GM19025 (cell line): ENCODE results near the gene NSUN6.
"Not testable (repeated sequence)": the region's sequence is repeated elsewhere in the genome, so short reads cannot be mapped to it uniquely, and the experiment has no call there.

Experiments used
- ATAC-seq: cut with Tn5 transposase; IDR thresholded peaks from one replicate; pipeline ENCODE4 v1.9.1; 2021; ENCODE audit warnings: mild to moderate bottlenecking, low read depth, moderate library complexity; ENCODE audit not compliant: unreplicated experiment

Gene NSUN6

DNA sequence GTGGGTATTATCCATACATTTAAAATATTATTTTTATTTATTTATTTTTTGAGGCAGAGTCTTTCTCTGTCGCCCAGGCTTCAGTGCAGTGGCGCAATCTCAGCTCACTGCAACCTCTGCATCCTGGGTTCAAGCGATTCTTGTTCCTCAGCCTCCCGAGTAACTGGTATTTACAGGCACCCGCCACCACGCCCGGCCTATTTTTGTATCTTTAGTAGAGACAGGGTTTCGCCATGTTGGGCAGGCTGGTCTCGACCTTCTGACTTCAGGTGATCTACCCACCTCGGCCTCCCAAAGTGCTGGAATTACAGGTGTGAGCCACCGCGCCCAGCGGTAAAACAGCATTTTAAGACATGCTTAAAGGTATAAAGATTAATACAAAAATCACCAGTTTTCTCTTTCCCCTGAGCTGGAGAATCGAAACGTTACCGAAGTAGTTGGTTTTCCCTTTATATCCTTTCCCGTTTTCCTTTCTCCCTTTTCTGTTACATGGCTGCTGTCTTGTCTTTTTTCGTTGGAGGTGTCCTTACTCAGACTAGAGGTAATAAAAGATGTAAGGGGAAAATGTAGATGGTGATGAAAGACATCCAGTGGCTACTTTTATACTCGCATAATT is 9.5 kb upstream of the NSUN6 start:
- no peak for ATAC-seq

DNA sequence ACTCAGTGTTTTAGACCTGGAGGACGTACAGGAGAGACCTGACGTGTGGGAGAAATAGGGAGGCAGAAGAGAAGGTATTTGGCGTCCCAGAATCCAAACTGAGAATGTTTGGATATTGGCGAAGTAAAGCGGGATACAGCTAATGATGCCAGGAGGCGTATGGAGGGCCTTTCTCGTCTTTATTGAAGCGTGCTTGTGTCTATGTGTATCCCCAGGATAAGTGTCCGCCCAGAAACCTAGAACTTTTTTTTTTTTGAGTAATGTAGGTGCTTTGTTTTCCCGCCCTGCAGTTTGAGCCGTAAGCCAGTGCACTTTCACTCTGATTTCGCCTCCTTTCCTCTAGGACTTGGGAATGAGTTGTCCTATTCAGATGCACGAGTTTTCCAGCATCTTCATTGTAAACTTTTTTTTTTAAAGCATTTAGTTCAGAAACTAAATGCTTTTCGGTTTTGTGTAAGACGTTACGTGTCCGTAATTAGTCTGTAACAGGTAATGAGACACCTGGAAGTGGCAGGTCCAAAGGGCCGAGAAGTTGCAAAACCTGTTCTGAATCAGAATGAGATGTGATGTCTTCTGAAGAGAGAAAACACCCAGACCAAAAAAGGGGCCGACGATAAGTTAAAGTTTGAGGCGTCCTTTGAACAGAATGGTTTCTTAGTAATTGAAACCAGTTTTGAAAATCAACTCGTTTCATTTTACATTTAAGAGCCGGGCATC is 8.6 kb upstream of the NSUN6 start:
- ATAC-seq: no peak

DNA sequence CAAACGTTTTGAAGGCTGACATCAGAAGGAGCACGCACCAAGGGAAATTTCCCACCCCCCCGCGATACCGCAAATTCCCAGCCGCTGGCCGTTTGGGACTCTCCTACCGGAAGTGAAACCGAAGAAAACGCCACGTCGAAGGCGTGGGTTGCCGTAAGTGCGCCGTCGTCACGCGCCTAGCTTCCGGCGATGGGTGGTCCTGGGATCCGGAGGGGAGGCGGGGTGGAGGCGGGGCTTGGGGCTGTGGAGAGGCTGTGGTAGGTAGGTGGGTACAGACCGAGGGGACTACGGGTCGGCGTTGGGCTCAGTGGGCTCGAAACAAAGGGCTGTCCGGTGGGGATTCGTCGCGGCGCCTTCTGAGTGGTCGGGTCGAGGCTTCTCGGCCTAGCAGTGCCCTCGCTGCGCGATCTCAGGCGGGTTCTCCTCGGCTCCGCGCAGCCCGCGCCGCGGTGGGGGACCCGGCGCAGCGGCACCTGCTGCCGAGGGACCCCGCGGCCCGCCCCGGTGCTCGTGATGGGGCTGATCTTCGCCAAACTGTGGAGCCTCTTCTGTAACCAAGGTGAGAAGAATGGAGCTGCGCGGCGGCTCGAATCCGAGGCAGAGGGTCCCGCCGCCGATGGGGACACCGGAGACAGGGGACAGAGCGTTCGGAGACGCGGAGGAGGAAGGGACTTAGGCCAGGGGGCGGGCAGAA is 7.9 kb upstream of the NSUN6 start, which contains the start of gene ARL5B:
Gene ARL5B (plus strand): TSS at position 307 of the 694 bp plus-strand sequence. CDS start 207 bp downstream, at position 514.
- ATAC-seq: peak; percentile 88

DNA sequence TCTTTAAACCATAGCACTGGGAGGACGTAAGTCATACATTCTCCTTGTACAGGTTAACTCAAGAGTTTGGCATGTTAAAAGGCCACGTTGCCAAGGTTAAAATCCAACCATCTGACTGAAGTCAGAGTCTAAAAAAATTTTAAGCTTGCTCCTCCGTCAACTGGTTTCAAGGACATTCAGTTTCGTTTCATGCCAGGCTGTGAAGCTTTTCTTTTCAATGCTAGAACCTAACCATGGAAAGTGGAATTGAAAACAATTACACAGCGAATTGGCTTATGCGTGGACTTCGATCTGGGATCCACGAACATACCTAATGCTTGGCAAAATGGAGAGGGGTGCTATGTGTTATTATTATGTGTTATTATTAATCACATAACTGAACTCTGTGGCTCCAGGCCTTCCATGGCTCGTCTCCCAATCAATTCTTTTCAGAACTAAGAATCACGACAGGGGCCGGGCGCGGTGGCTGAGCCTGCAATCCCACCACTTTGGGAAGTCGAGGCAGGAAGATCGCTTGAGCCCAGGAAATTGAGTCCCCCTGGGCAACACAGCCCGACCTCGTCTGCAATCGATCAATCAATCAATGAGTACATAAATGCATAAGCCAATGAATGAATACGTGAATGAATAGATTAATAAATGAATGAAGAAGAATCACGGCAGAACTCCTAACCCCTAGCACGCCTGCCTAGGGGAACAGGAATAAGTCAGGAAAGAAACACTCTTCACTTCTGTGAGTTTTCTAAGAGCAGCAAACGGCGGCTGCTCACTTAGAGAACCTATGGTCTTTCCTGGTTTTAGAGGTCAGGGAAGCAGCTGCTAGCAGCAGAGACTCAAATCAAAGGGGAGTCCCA is 7.1 kb upstream of the NSUN6 start:
- ATAC-seq: peak; percentile 18

DNA sequence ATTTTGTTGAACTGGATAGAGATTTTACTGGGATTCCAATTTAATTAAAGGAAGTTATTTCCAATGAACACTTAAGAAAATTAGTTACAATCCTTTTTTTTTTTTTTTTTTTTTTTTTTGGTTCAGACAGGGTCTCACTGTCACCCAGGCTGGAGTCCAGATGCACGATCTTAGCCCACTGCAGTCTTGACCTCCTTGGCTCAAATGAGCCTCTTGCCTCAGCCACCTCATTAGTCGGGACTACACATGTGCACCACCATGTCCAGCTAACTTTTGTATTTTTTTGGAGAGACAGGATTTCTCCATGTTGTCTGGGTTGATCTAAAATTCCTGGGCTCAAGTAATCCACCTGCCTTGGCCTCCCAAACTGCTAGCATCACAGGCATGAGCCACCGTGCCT is 5.3 kb upstream of the NSUN6 start:
- ATAC-seq: no peak

DNA sequence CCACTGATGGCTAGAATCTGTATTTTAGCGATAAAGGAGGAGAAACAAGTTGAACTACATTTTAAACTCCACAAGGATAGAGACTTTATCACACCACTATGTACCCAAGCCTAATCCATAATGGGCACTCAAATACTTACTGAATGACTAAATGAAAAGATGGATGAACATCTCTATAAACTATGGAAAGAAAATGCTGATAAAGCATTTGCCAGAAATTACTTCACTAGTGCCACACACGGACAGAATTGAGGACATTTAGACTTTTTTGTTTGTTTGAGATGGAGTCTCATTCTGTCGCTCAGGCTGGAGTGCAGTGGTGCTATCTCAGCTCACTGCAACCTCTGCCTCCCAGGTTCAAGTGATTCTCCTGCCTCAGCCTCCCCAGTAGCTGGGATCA is 1.7 kb upstream of the NSUN6 start:
- ATAC-seq: no peak

DNA sequence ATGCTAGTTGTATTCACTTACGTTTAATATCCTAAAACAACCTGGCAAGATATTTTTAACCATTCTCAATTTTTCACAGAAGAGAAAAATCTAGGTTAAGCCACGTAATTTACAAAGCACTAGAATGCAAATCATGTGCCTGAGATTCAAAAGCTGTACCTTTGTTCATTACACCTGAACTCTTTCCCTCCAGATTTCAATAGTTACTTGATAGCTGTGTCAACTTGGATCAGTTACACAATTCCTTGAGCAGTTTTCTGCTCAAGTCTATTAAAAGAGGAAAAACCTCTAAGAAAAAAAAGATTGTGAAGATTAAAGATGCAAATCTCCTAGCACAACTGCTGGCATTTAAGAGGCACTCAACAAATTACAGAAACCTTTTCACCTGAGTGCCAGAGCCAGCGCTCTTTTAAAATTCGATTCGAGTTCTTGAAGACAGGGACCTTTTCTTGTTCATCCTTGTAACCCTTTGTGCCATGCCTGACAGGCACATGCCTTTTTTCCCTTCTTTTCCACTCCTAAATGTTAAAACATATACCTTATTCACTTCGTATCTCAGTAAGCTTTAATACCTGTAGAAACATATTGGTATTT is 886 bp downstream of the NSUN6 start:
- no peak for ATAC-seq

DNA sequence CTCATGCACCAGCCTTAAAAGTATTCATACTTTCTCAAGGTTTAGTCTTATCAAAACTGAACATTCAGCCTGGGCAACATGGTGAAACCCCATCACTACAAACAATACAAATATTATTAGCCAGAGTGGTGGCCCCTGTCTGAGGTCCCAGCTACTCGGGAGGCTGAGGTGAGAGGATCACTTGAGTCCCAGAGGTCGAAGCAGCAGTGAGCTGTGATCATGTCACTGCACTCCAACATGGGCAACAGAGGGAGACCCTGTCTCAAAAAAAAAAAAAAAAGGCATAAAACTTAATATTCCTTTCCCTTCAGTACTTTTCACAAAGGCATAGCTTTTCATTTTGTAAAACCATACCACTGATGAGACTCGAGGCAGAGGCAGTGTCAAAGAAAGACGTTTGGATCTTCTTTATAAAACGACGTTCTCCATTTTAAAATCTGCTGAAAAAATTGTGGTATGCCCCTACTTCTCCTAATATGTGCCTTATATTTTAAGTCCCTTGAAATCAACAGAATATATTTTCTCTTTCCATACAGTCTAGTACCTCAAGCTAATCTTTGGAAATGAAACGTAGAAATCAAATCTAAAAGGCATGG is 1.9 kb downstream of the NSUN6 start:
- ATAC-seq: no peak

DNA sequence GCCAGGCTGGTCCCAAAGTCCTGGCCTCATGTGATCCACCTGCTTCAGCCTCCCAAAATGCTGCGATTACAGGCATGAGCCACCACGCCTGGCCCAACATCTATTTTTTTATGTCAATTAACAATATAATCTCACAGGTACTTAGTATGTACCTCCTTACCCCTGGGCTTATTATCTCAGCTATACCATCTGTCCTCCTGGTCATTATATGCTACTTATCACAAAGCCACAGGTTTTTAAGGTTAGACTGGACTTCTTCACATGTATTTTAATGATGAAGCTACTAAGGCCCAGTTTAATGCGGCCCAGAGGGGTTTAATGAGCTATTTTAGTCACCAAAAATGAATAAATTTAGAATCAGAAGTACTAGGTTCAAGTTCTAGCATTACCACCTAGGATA is 3.4 kb downstream of the NSUN6 start:
- no peak for ATAC-seq

DNA sequence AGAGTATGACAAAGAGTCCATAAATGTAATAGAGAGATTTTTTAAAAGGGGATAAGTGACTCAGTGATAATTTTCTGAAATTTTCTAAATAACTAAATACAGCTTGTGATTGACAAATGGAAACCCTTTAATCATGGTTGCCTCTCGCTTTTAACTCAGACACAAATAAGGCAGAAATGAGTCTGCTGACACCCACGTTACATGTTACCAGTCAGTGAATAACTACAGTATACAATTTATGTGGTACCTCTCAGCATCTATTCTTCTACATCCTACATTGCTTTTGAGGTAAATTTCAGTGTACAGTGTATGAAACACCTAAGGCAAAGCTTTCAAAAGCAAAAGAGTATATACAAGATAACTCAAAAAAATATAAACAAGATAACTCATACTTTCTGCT is 4.2 kb downstream of the NSUN6 start:
- ATAC-seq: no peak

DNA sequence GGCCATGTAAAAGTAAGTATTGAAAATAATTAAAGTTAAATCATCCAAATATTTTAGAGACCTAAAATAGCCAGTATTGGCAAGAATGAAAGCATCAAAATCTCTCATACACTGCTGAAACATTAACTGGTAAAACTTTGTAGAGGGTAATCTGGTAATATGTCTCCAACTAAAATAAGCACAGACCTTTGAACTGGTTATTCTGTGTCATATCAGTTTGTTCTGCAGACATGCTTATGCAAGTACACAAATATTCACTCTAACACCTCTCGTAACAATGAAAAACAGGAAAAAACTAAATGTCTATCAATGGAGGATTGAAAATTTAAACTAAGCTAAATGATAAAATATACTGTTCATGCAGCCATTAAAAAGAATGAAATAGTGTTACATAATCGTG is 11.7 kb downstream of the NSUN6 start:
- not testable (repeated sequence) for ATAC-seq

DNA sequence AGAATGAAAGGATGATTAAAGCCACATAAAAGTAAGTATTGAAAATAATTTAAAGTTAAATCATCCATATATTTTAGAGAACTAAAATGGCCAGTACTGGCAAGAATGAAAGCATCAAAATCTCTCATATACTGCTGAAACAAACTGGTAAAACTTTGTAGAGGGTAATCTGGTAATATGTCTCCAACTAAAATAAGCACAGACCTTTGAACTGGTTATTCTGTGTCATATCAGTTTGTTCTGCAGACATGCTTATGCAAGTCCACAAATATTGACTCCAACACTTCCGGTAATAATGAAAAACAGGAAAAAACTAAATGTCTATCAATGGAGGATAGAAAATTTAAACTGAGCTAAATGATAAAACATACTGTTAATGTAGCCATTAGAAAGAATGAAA is 14.0 kb downstream of the NSUN6 start:
- ATAC-seq: not testable (repeated sequence)

DNA sequence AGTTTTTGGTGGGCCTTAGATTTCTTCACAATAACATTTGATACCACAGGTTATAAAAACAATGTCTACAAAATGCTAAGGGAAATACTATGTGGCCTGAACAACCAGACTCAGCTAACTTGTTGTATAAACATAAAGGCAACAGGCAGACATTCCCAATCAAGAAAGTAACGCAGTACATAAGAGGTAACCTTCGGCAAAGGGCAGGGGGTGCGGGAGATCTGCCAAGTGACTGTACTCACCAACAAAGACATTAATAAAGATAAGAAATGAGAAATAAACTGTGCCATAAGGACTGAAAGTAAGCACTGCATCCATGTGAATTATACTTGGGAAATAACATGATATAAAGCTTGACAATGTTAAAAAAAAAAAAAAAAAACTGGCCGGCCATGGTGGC is 15.4 kb downstream of the NSUN6 start:
- ATAC-seq: no peak

DNA sequence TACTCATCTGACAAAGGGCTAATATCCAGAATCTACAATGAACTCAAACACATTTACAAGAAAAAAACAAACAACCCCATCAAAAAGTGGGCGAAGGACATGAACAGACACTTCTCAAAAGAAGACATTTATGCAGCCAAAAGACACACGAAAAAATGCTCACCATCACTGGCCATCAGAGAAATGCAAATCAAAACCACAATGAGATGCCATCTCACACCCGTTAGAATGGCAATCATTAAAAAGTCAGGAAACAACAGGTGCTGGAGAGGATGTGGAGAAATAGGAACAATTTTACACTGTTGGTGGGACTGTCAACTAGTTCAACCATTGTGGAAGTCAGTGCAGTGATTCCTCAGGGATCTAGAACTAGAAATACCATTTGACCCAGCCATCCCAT is 18.9 kb downstream of the NSUN6 start:
- not testable (repeated sequence) for ATAC-seq

DNA sequence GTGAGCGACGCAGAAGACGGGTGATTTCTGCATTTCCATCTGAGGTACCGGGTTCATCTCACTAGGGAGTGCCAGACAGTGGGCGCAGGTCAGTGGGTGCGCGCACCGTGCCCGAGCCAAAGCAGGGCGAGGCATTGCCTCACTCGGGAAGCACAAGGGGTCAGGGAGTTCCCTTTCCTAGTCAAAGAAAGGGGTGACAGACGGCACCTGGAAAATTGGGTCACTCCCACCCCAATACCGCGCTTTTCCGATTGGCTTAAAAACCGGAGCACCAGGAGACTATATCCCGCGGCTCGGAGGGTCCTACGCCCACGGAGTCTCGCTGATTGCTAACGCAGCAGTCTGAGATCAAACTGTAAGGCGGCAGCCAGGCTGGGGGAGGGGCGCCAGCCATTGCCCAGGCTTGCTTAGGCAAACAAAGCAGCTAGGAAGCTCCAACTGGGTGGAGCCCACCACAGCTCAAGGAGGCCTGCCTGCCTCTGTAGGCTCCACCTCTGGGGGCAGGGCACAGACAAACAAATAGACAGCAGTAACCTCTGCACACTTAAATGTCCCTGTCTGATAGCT is 23.9 kb downstream of the NSUN6 start:
- not testable (repeated sequence) for ATAC-seq

DNA sequence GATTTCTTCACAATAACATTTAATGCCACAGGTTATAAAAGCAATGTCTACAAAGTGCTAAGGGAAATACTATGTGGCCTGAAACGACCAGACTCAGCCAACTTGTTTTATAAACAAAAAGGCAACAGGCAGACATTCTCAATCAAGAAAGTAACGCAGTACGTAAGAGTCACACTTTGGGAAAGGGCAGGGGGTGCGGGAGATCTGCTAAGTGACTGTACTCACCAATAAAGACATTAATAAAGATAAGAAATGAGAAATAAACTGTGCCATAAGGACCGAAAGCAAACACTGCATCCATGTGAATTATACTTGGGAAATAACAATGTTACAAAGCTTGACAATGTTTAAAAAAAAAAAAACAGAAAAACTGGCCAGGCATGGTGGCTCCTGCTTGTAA is 25.5 kb downstream of the NSUN6 start:
- no peak for ATAC-seq

DNA sequence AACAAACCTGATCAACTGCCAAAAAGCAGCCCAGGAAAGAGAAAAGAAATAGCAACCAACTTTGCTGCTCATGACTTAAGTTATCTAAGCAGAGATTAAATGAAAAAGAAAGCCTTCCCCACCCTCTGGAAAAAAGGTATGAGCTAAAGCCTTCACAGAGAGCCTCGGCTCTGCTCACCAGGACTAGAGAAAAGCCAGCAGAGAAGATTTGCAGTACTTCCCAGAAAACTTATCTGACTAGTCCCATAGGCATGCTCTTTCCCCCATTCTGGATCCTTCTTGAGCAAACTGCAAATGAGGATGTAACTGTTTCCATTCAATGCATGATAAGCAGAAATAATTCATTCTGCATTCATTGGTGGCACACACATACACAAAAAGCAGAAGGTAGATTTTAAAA is 27.7 kb downstream of the NSUN6 start:
- ATAC-seq: not testable (repeated sequence)

DNA sequence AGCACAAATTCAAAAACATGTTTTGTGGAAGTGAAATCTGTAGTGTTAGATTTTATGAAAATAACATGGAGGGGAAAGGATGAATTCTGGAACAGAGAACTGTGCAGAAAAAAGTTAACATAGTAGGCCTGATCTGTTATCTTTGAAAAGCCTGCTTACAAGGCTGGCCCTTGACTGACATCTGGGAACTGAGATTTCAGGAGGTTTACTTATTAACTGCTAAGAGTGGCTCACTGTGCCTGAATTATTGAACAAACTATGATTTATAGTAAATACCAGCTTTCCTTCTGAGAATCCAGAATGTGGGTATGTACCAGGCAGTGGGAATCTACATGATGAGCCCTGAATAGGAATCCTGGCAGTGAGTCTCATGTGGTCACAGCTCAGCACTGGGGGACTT is 30.5 kb downstream of the NSUN6 start:
- ATAC-seq: no peak

DNA sequence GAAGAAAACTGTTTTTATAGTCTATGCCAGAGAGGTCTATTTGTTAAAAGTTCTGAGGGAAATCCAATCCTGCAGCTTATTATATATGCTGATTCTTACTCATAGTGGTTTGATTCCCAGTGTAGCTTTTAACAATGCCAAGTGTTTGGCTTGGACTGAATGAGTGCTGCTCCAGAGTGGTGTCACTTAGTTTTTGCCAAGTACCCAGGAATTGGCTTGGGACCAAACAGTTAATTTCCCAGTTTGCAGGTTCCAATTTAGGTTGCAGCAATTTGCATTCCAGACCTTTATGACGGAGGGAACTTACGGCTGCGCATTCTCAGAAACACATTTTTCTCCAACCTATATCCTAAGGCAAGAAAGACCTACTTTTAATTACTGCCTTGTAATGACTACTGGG is 32.4 kb downstream of the NSUN6 start:
- no peak for ATAC-seq

DNA sequence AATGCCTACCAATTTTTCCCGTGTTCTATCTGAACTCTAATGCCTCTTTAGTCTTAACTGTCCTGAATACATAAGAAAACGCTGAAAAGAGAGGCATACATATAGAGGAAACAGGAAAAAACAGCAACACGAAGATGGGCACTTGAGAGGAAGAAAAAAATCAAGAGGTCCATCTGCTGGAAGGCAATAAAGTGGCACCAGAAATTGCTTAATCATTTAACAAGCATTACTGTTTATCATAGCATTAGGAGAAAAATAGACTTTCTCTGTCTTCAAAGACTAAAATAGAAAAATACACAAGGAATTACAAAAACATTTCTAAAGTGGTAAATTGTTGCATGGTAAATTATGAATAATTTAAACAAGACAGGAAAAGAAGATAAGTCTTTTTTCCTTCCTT is 35.0 kb downstream of the NSUN6 start:
- ATAC-seq: no peak
